GM12875 (cell line): ENCODE data around the gene C9orf153.
"Not testable (repeated sequence)": the region's sequence is repeated elsewhere in the genome, so short reads cannot be mapped to it uniquely, and the experiment has no call there.

ENCODE experiments used
- H3K4me3 ChIP-seq: one replicate; pipeline ENCODE4 v1.5.1; 2011; ENCODE audit warnings: low read depth, low read length, control low read depth
- CTCF ChIP-seq: IDR thresholded peaks from 2 replicates; pipeline ENCODE4 v1.5.1; 2011; ENCODE audit warnings: low read depth, mild to moderate bottlenecking, control low read depth, inconsistent platforms, low read length, moderate library complexity, borderline replicate concordance; ENCODE audit not compliant: insufficient read depth

The C9orf153 gene

GRCh38 chr9:86217076-86217755 lies 42.2 kb downstream of the C9orf153 start:
- H3K4me3 ChIP-seq = no peak overlapping the region
- no peak for TF ChIP-seq CTCF

- no peak overlapping the region for H3K4me3 ChIP-seq
- TF ChIP-seq CTCF = no peak
Observed at GRCh38 chr9:86207193-86207592, 52.3 kb downstream of the C9orf153 start.

GRCh38 chr9:86202338-86202882 lies 57.0 kb downstream of the C9orf153 start:
- H3K4me3 ChIP-seq = no peak overlapping the region
- peak; percentile 61 for TF ChIP-seq CTCF

DNA sequence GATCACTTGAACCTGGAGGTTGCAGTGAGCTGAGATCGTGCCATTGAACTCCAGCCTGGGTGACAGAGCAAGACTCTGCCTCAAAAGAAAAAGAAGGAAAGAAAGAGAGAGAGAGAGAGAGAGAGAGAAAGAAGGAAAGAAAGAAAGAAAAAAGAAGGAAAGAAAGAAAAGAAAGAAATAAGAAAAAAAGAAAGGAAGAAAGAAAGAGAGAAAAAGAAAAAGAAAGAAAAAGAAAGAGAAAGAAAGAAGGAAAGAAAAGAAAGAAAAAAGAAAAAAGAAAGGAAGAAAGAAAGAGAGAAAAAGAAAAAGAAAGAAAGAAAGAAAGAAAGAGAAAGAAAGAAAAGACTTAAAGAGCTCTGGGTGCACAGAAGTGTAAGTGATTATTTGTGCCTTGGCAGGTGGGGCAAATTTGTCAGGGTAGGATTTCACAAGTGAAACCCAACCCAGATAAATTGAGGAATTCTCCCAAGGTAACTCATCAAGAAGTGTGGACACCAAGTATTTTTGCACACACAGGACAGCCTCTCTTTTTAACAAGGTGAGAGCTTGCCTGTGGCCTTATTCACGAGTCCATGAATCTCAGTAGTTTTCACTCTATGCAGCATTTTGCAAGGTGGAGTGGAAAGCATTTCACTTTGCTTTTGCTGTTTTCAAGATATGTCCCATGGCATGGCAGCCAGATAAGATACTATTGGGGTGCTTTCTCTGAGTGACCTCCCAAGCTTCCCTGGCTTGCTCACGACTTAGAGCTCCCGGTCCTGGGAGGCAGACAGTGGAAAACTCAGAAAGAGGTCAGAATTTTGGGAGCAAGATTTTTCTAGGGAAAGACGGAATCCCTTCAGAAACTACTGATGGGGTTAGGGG lies 57.8 kb downstream of the C9orf153 start:
- no peak overlapping the region for H3K4me3 ChIP-seq
- TF ChIP-seq CTCF = no peak

GRCh38 chr9:86200599-86201162 lies 58.8 kb downstream of the C9orf153 start:
- TF ChIP-seq CTCF = no peak
- no peak overlapping the region for H3K4me3 ChIP-seq

DNA sequence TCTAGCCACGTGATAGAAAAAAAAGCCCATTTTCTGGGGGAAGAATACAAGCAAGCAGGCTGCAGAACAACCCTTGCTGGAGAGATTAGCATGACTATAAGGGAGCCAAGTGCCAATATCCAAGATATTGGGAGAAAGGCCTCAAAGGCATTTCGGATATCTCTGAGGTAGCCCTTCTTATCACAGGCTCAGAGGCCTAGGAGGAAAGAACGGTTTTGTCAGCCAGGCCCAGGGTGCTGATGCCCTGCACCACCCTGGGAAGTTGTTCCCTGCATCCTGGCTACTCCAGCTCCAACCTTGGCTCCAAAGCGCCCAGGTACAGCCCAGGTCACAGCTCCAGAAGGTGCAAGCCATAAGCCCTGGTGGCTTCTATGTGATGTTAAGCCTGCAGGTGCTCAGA lies 66.4 kb downstream of the C9orf153 start:
- TF ChIP-seq CTCF = no peak
- H3K4me3 ChIP-seq = no peak overlapping the region

DNA sequence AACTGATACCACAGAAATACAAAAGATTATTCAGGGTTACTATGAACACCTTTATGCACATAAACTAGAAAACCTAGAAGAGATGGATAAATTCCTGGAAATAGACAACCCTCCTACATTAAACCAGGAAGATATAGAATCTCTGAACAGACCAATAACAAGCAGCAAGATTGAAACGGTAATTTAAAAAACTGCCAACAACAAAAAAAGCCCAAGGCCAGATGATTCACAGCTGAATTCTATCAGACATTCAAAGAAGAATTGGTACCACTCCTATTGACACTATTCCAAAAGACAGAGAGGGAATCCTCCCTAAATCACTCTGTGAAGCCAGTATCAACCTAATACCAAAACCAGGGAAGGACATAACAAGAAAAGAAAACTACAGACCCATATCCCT lies 68.8 kb downstream of the C9orf153 start:
- H3K4me3 ChIP-seq = not testable (repeated sequence)
